Neural progenitor cell (in vitro differentiated cells): ENCODE data around the gene MS4A2. TPM values are rescaled to one million over a fixed set of nuclear protein-coding genes. Genes with fewer than 3 reads are reported as not detected.

Experiments used
- DNase-seq: peaks from one replicate; pipeline ENCODE4 v3.0.0-alpha.2; 2016; ENCODE audit warnings: low spot score
- H2AFZ ChIP-seq: fragments of 200-600 bp; sonication (generic); replicated peaks from 2 replicates; pipeline ENCODE4 v1.6.1; 2016; ENCODE audit warnings: antibody characterized with exemption
- H3F3A ChIP-seq: fragments of 200-600 bp; sonication (generic); 2 replicates; pipeline ENCODE4 v1.6.1; 2016; ENCODE audit warnings: antibody characterized with exemption, low read depth
- H3K27ac ChIP-seq: fragments of 200-600 bp; sonication (generic); 2 replicates; pipeline ENCODE4 v1.5.1; 2016; ENCODE audit warnings: mild to moderate bottlenecking
- H3K27me3 ChIP-seq: fragments of 200-600 bp; sonication (generic); 2 replicates; pipeline ENCODE4 v1.6.1; 2016; ENCODE audit warnings: mild to moderate bottlenecking, moderate library complexity
- H3K36me3 ChIP-seq: fragments of 200-600 bp; sonication (generic); 2 replicates; pipeline ENCODE4 v1.5.1; 2016
- H3K4me1 ChIP-seq: fragments of 200-600 bp; sonication (generic); 2 replicates; pipeline ENCODE4 v1.6.1; 2016; ENCODE audit warnings: mixed run types
- H3K4me2 ChIP-seq: fragments of 200-600 bp; sonication (generic); 2 replicates; pipeline ENCODE4 v1.6.1; 2016
- H3K4me3 ChIP-seq: fragments of 200-600 bp; sonication (generic); 2 replicates; pipeline ENCODE4 v1.5.1; 2016
- H3K79me2 ChIP-seq: fragments of 200-600 bp; sonication (generic); 2 replicates; pipeline ENCODE4 v1.6.1; 2016; ENCODE audit warnings: low read depth
- H3K9ac ChIP-seq: fragments of 200-600 bp; sonication (generic); 2 replicates; pipeline ENCODE4 v1.6.1; 2016
- H3K9me3 ChIP-seq: fragments of 200-600 bp; sonication (generic); 2 replicates; pipeline ENCODE4 v1.5.1; 2016; ENCODE audit warnings: low read depth
- H4K20me1 ChIP-seq: fragments of 200-600 bp; sonication (generic); 2 replicates; pipeline ENCODE4 v1.6.1; 2016; ENCODE audit warnings: low read depth
- H3K27ac Mint-ChIP-seq: 3 replicates; pipeline ENCODE4 v1.8.0; 2021; ENCODE audit warnings: mixed read lengths
- H3K27me3 Mint-ChIP-seq: 2 replicates; pipeline ENCODE4 v1.8.0; 2022; ENCODE audit warnings: low read depth, mild to moderate bottlenecking, inconsistent platforms, moderate library complexity, mixed read lengths; ENCODE audit not compliant: insufficient read depth
- H3K36me3 Mint-ChIP-seq: 3 replicates; pipeline ENCODE4 v1.8.0; 2021; ENCODE audit warnings: mixed read lengths
- H3K4me1 Mint-ChIP-seq: 3 replicates; pipeline ENCODE4 v1.8.0; 2021; ENCODE audit warnings: mixed read lengths
- H3K4me3 Mint-ChIP-seq: 3 replicates; pipeline ENCODE4 v1.8.0; 2021; ENCODE audit warnings: mild to moderate bottlenecking, moderate library complexity, mixed read lengths
- H3K9me3 Mint-ChIP-seq: 3 replicates; pipeline ENCODE4 v1.8.0; 2020; ENCODE audit warnings: mixed read lengths
- EZH2 ChIP-seq: fragments of 200-600 bp; sonication (generic); IDR thresholded peaks from 2 replicates; pipeline ENCODE4 v1.6.1; 2017; ENCODE audit warnings: antibody characterized with exemption, mild to moderate bottlenecking, moderate library complexity
- EZH2phosphoT487 ChIP-seq: fragments of 200-600 bp; sonication (generic); IDR thresholded peaks from 2 replicates; pipeline ENCODE4 v1.6.1; 2017; ENCODE audit warnings: antibody characterized with exemption
- total RNA-seq: library from RNA; depleted of rRNA; stranded (reverse); fragments of >200 nt; gene quantifications from 2 replicates; pipeline ENCODE4 v1.2.3, GENCODE V29; 2015; ENCODE audit warnings: low replicate concordance
- TF ChIP-seq, protein P1 (sequence below): fragments of 200-600 bp; sonication (generic); IDR thresholded peaks from 2 replicates; pipeline ENCODE4 v1.5.1; 2017; ENCODE audit warnings: antibody characterized with exemption, mild to moderate bottlenecking

MS4A2 gene
- total RNA-seq, 1 donor from 2014 or later: not detected

GRCh38 chr11:60084631-60085273 is 3.7 kb upstream of the MS4A2 start:
- H3K27ac Mint-ChIP-seq: no peak overlapping the region
- H3K9me3 ChIP-seq: no peaks in the 10 kb centered on the region
- no peak overlapping the region for H2AFZ ChIP-seq
- no peaks in the 10 kb centered on the region for H3K27me3 ChIP-seq
- no peaks in the 10 kb centered on the region for H3F3A ChIP-seq
- H3K4me2 ChIP-seq: no peak overlapping the region
- H3K4me3 Mint-ChIP-seq: no peak overlapping the region
- TF ChIP-seq, protein P1, sequence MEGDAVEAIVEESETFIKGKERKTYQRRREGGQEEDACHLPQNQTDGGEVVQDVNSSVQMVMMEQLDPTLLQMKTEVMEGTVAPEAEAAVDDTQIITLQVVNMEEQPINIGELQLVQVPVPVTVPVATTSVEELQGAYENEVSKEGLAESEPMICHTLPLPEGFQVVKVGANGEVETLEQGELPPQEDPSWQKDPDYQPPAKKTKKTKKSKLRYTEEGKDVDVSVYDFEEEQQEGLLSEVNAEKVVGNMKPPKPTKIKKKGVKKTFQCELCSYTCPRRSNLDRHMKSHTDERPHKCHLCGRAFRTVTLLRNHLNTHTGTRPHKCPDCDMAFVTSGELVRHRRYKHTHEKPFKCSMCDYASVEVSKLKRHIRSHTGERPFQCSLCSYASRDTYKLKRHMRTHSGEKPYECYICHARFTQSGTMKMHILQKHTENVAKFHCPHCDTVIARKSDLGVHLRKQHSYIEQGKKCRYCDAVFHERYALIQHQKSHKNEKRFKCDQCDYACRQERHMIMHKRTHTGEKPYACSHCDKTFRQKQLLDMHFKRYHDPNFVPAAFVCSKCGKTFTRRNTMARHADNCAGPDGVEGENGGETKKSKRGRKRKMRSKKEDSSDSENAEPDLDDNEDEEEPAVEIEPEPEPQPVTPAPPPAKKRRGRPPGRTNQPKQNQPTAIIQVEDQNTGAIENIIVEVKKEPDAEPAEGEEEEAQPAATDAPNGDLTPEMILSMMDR: no peak
- TF ChIP-seq EZH2 (no peak), EZH2phosphoT487 (no peak)
- no peaks in the 10 kb centered on the region for H3K4me1 Mint-ChIP-seq
- no peaks in the 10 kb centered on the region for H3K79me2 ChIP-seq
- H3K4me3 ChIP-seq: no peak overlapping the region
- H3K36me3 Mint-ChIP-seq: no peaks in the 10 kb centered on the region
- no peaks in the 10 kb centered on the region for H3K9me3 Mint-ChIP-seq
- DNase-seq: no peak
- H3K27ac ChIP-seq: no peak overlapping the region
- H3K27me3 Mint-ChIP-seq: peaks cover 2% of the 10 kb centered on the region
- no peak overlapping the region for H3K9ac ChIP-seq
- H4K20me1 ChIP-seq: no peaks in the 10 kb centered on the region
- no peaks in the 10 kb centered on the region for H3K4me1 ChIP-seq
- no peaks in the 10 kb centered on the region for H3K36me3 ChIP-seq

DNA sequence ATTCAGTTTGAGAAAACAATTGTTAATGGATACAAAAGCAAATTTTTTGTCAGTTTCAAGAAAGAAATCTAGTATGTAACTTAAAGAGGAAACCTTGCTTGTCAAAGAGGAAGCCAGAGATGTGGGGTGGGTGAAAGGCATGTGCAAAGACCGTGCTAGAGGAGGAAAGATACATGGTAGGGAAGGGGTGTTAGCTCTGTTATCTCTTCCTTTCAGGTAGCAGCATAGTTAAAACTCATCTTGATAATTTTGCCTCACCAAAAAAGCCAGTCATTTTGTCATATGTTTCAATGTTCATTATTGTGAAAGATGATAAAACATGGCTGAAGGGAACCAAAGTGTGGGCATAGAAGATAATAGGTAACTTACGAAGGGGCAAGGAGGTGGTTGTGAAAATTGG is 2.6 kb upstream of the MS4A2 start:
- Histone ChIP-seq H3K4me2 (no peak overlapping the region), H3K27ac (no peak overlapping the region), H3K9ac (no peak overlapping the region), H3F3A (no peaks in the 10 kb centered on the region), H3K36me3 (no peaks in the 10 kb centered on the region), H3K4me1 (no peaks in the 10 kb centered on the region), H3K79me2 (no peaks in the 10 kb centered on the region), H3K27me3 (no peaks in the 10 kb centered on the region), H3K4me3 (no peak overlapping the region), H2AFZ (no peak overlapping the region), H3K9me3 (no peaks in the 10 kb centered on the region), H4K20me1 (no peaks in the 10 kb centered on the region)
- no peak overlapping the region for H3K27ac Mint-ChIP-seq
- no peak for DNase-seq
- H3K4me3 Mint-ChIP-seq: no peak overlapping the region
- no peaks in the 10 kb centered on the region for H3K27me3 Mint-ChIP-seq
- H3K4me1 Mint-ChIP-seq: no peaks in the 10 kb centered on the region
- H3K36me3 Mint-ChIP-seq: no peaks in the 10 kb centered on the region
- no peaks in the 10 kb centered on the region for H3K9me3 Mint-ChIP-seq
- TF ChIP-seq EZH2 (no peak), EZH2phosphoT487 (no peak)
- TF ChIP-seq, protein P1: no peak

DNA sequence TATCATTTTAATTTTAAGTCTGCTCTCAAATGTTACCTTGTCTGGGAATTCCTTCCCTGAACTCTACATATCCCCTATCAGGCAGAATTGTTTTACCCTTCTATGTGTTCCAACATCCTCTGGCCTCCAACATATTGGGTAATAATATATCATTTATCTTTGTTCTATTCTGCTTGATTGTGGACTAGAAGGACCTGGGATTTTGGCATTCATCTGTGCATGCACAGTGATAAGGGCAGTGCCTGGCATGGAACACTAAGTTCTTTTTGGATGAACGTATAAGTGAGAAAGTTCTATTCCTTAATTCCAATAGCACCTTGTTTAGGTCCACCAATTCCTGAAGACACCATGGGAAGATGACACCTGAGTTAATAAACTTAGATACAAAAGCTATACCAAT is 1.2 kb upstream of the MS4A2 start:
- Histone ChIP-seq H3K27me3 (no peaks in the 10 kb centered on the region), H3F3A (no peaks in the 10 kb centered on the region), H3K4me3 (no peak overlapping the region), H3K36me3 (no peaks in the 10 kb centered on the region), H4K20me1 (no peaks in the 10 kb centered on the region), H3K4me1 (no peaks in the 10 kb centered on the region), H3K27ac (no peak overlapping the region), H3K4me2 (no peak overlapping the region), H3K9me3 (no peaks in the 10 kb centered on the region), H3K79me2 (no peaks in the 10 kb centered on the region), H2AFZ (no peak overlapping the region), H3K9ac (no peak overlapping the region)
- Mint-ChIP-seq H3K4me3 (no peak overlapping the region), H3K36me3 (no peaks in the 10 kb centered on the region), H3K27me3 (no peaks in the 10 kb centered on the region), H3K27ac (no peak overlapping the region), H3K9me3 (no peaks in the 10 kb centered on the region), H3K4me1 (no peaks in the 10 kb centered on the region)
- TF ChIP-seq EZH2 (no peak), EZH2phosphoT487 (no peak)
- TF ChIP-seq, protein P1: no peak
- no peak for DNase-seq
